Fibroblast of lung (primary cell): ENCODE data around the gene SOX2. TPM values are rescaled to one million over a fixed set of nuclear protein-coding genes. Genes with fewer than 3 reads are reported as not detected.

ENCODE experiments used
- DNase-seq, 2 donors: peaks; one replicate each; pipeline versions ENCODE4 v3.0.0 to v3.0.0-alpha.2; 2010; ENCODE audit warnings: low read depth in 2 of 2
- H2AFZ ChIP-seq: 2 replicates; pipeline ENCODE4 v1.5.1; 2012; ENCODE audit warnings: low read length, control low read depth, inconsistent platforms
- H3K27ac ChIP-seq: 2 replicates; pipeline ENCODE4 v1.5.1; 2011; ENCODE audit warnings: low read length, control low read depth; ENCODE audit not compliant: insufficient read depth
- H3K27me3 ChIP-seq: 2 replicates; pipeline ENCODE4 v1.5.1; 2011; ENCODE audit warnings: mild to moderate bottlenecking, low read length; ENCODE audit not compliant: control insufficient read depth, insufficient read depth
- H3K36me3 ChIP-seq: 2 replicates; pipeline ENCODE4 v1.5.1; 2011; ENCODE audit warnings: low read length; ENCODE audit not compliant: control insufficient read depth, insufficient read depth
- H3K4me1 ChIP-seq: 2 replicates; pipeline ENCODE4 v1.5.1; 2011; ENCODE audit warnings: low read length; ENCODE audit not compliant: control insufficient read depth, insufficient read depth; ENCODE audit errors: extremely low read depth
- H3K4me2 ChIP-seq: 2 replicates; pipeline ENCODE4 v1.5.1; 2011; ENCODE audit warnings: low read length, control low read depth; ENCODE audit not compliant: insufficient read depth; ENCODE audit errors: extremely low read depth
- H3K4me3 ChIP-seq, 4 experiments: fragments of 200-600 bp in 1 of 4; sonication (generic) in 1 of 4; replicated peaks in 1 of 4; 2 replicates each; pipeline ENCODE4 v1.5.1; 2011 to 2016; ENCODE audit warnings: low read length in 4 of 4, low read depth in 3 of 4, mild to moderate bottlenecking in 3 of 4, control low read depth in 2 of 4, inconsistent platforms in 1 of 4, mixed read lengths in 1 of 4; ENCODE audit not compliant: insufficient read depth in 1 of 4; ENCODE audit errors: control extremely low read depth in 1 of 4
- H3K79me2 ChIP-seq: 2 replicates; pipeline ENCODE4 v1.5.1; 2012; ENCODE audit warnings: mild to moderate bottlenecking, low read length, inconsistent platforms; ENCODE audit not compliant: control insufficient read depth, insufficient read depth
- H3K9ac ChIP-seq: 2 replicates; pipeline ENCODE4 v1.5.1; 2011; ENCODE audit warnings: mild to moderate bottlenecking, low read length, control low read depth; ENCODE audit not compliant: insufficient read depth
- H3K9me3 ChIP-seq: 2 replicates; pipeline ENCODE4 v1.5.1; 2012; ENCODE audit warnings: low read depth, low read length; ENCODE audit not compliant: control insufficient read depth, insufficient read depth
- H4K20me1 ChIP-seq: 2 replicates; pipeline ENCODE4 v1.5.1; 2011; ENCODE audit warnings: low read length; ENCODE audit not compliant: control insufficient read depth, insufficient read depth; ENCODE audit errors: extremely low read depth
- EZH2 ChIP-seq: IDR thresholded peaks from 2 replicates; pipeline ENCODE4 v1.5.1; 2012; ENCODE audit warnings: low read length, control low read depth, mild to moderate bottlenecking; ENCODE audit errors: missing control alignments
- polyA plus RNA-seq, 2 donors: library from polyadenylated mRNA; depleted of rRNA in 1 of 2; stranded (reverse) in 1 of 2; unstranded in 1 of 2; fragments of >200 nt; gene quantifications; 2 replicates each; pipeline ENCODE4 v1.2.1, GENCODE V29; 2011 to 2012; ENCODE audit warnings: missing spikeins in 1 of 2
- total RNA-seq: library from RNA; depleted of rRNA; stranded (reverse); fragments of >200 nt; gene quantifications from 2 replicates; pipeline ENCODE4 v1.2.1, GENCODE V29; 2014
- TF ChIP-seq, protein P1 (sequence below), 2 donors: IDR thresholded peaks in 1 of 2; conservative IDR thresholded peaks in 1 of 2; 1 replicate in 1 of 2; 2 replicates in 1 of 2; pipeline ENCODE4 v1.5.1; 2011 to 2012; ENCODE audit warnings: low read length in 2 of 2, control low read depth in 1 of 2, inconsistent platforms in 1 of 2, low read depth in 1 of 2, mild to moderate bottlenecking in 1 of 2

Gene SOX2
- total and polyA plus RNA-seq, 2 donors (not counting 1 experiment from before 2014, with no cell fraction given): not detected

- DNase-seq: no peak
- no peaks in the 10 kb centered on the region for H3K79me2 ChIP-seq
- no peaks in the 10 kb centered on the region for H3K36me3 ChIP-seq
- H3K27ac ChIP-seq: no peak overlapping the region
- no peak overlapping the region for H3K4me2 ChIP-seq
- H3K4me3 ChIP-seq: no peak overlapping the region
- no peak overlapping the region for H3K9ac ChIP-seq
- TF ChIP-seq, protein P1, sequence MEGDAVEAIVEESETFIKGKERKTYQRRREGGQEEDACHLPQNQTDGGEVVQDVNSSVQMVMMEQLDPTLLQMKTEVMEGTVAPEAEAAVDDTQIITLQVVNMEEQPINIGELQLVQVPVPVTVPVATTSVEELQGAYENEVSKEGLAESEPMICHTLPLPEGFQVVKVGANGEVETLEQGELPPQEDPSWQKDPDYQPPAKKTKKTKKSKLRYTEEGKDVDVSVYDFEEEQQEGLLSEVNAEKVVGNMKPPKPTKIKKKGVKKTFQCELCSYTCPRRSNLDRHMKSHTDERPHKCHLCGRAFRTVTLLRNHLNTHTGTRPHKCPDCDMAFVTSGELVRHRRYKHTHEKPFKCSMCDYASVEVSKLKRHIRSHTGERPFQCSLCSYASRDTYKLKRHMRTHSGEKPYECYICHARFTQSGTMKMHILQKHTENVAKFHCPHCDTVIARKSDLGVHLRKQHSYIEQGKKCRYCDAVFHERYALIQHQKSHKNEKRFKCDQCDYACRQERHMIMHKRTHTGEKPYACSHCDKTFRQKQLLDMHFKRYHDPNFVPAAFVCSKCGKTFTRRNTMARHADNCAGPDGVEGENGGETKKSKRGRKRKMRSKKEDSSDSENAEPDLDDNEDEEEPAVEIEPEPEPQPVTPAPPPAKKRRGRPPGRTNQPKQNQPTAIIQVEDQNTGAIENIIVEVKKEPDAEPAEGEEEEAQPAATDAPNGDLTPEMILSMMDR (conservative IDR thresholded peaks at IDR 0.05 in 1 of 2, IDR thresholded peaks at IDR 0.05 in 1 of 2; ENCODE audit: low read depth in 1 of 2, low read length in 2 of 2): no peak
- no peak for TF ChIP-seq EZH2
- no peaks in the 10 kb centered on the region for H3K4me1 ChIP-seq
- no peaks in the 10 kb centered on the region for H4K20me1 ChIP-seq
- no peak overlapping the region for H2AFZ ChIP-seq
- no peaks in the 10 kb centered on the region for H3K27me3 ChIP-seq
- H3K9me3 ChIP-seq: no peaks in the 10 kb centered on the region
These were observed 24.0 kb upstream of the SOX2 start for GRCh38 chr3:181687731-181688130.

DNA sequence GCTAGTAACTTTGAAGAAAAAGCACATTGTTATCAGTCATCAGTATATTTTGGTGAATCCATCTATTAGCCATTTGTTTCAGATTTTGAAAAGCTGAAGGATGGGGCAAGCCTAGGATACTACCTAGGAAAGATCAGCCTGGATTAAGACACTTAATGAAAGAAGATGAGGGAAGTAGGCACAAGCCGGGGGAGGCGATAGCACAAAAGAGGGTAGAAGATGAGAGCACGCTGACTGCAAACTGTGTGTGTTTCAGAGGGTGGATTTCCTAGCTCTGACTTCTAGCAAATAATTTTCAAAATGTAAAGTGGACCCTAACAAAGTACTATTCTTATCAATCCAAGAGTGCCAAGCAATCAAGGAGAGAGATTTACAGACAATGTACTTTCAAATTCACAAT, 22.2 kb upstream of the SOX2 start:
- H4K20me1 ChIP-seq: no peaks in the 10 kb centered on the region
- DNase-seq: no peak
- H3K27me3 ChIP-seq: no peaks in the 10 kb centered on the region
- H2AFZ ChIP-seq: no peak overlapping the region
- H3K4me1 ChIP-seq: no peaks in the 10 kb centered on the region
- H3K4me3 ChIP-seq: no peak overlapping the region
- H3K36me3 ChIP-seq: no peaks in the 10 kb centered on the region
- H3K9me3 ChIP-seq: no peaks in the 10 kb centered on the region
- H3K79me2 ChIP-seq: no peaks in the 10 kb centered on the region
- no peak overlapping the region for H3K4me2 ChIP-seq
- no peak overlapping the region for H3K27ac ChIP-seq
- H3K9ac ChIP-seq: no peak overlapping the region
- TF ChIP-seq, protein P1 (conservative IDR thresholded peaks at IDR 0.05 in 1 of 2, IDR thresholded peaks at IDR 0.05 in 1 of 2; ENCODE audit: low read depth in 1 of 2, low read length in 2 of 2): no peak
- no peak for TF ChIP-seq EZH2

DNA sequence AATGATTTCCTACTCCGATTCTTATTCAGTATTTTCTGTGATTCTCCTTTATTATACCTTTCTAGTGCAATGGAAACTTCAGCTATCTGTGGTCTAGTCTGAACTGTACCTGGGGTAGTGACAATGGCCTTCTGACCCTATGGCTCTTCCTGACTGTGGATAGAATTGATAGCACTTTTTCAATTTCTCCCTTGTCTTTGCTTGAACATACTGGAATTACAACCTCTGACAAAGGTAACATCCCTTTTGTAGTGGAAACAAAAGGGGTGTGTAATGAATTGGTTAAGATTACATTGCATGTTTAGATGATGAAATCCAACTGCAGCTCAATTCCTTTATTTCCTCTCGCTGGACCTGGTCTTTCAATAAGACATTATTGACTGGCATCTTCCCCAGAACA, 21.0 kb upstream of the SOX2 start:
- no peaks in the 10 kb centered on the region for H4K20me1 ChIP-seq
- H3K4me3 ChIP-seq: no peak overlapping the region
- no peak overlapping the region for H2AFZ ChIP-seq
- H3K9me3 ChIP-seq: no peaks in the 10 kb centered on the region
- no peak overlapping the region for H3K9ac ChIP-seq
- TF ChIP-seq, protein P1 (conservative IDR thresholded peaks at IDR 0.05 in 1 of 2, IDR thresholded peaks at IDR 0.05 in 1 of 2; ENCODE audit: low read depth in 1 of 2, low read length in 2 of 2): no peak
- TF ChIP-seq EZH2: no peak
- H3K27me3 ChIP-seq: peaks cover 7% of the 10 kb centered on the region
- no peaks in the 10 kb centered on the region for H3K79me2 ChIP-seq
- no peaks in the 10 kb centered on the region for H3K4me1 ChIP-seq
- H3K27ac ChIP-seq: no peak overlapping the region
- no peaks in the 10 kb centered on the region for H3K36me3 ChIP-seq
- no peak for DNase-seq
- H3K4me2 ChIP-seq: no peak overlapping the region
